HFFc6 (cell line): ENCODE results near the gene PIN1. TPM values are rescaled to one million over a fixed set of nuclear protein-coding genes. Genes with fewer than 3 reads are reported as not detected.
"Not testable (repeated sequence)": the region's sequence is repeated elsewhere in the genome, so short reads cannot be mapped to it uniquely, and the experiment has no call there.

Experiments
- DNase-seq: peaks from one replicate; pipeline ENCODE4 v3.0.0-alpha.2; 2018
- H3K27ac Mint-ChIP-seq: 2 replicates; pipeline ENCODE4 v1.8.0; 2020; ENCODE audit warnings: mild to moderate bottlenecking, mixed read lengths
- H3K27me3 Mint-ChIP-seq: 2 replicates; pipeline ENCODE4 v1.8.0; 2021; ENCODE audit warnings: mild to moderate bottlenecking, moderate library complexity, mixed read lengths; ENCODE audit not compliant: insufficient read depth
- H3K36me3 Mint-ChIP-seq: 2 replicates; pipeline ENCODE4 v1.8.0; 2021; ENCODE audit warnings: low read depth, mixed read lengths
- H3K4me1 Mint-ChIP-seq: 2 replicates; pipeline ENCODE4 v1.8.0; 2020; ENCODE audit warnings: low read depth, mixed read lengths
- H3K4me3 Mint-ChIP-seq: 2 replicates; pipeline ENCODE4 v1.8.0; 2020; ENCODE audit warnings: mild to moderate bottlenecking, moderate library complexity, mixed read lengths
- H3K9me3 Mint-ChIP-seq: 2 replicates; pipeline ENCODE4 v1.8.0; 2020; ENCODE audit warnings: mild to moderate bottlenecking, mixed read lengths
- total RNA-seq, 6 experiments: library from RNA; stranded (reverse); fragmentation: NEBNext Ultra II Directional; extraction: Animal tissue kit (Norgen Biotek cat#: 25700); gene quantifications; 2 replicates in 1 of 6; 3 replicates in 5 of 6; pipeline ENCODE4 v1.2.3, GENCODE V29; 2021
- TF ChIP-seq, protein P1 (sequence below): fragments of 200-600 bp; sonication (generic); IDR thresholded peaks from 2 replicates; pipeline ENCODE4 v1.5.0; 2021; ENCODE audit warnings: antibody characterized with exemption, mild to moderate bottlenecking

PIN1 gene
- total RNA-seq, 6 experiments from 2014 or later = 113 to 153 (median 120) TPM

DNA sequence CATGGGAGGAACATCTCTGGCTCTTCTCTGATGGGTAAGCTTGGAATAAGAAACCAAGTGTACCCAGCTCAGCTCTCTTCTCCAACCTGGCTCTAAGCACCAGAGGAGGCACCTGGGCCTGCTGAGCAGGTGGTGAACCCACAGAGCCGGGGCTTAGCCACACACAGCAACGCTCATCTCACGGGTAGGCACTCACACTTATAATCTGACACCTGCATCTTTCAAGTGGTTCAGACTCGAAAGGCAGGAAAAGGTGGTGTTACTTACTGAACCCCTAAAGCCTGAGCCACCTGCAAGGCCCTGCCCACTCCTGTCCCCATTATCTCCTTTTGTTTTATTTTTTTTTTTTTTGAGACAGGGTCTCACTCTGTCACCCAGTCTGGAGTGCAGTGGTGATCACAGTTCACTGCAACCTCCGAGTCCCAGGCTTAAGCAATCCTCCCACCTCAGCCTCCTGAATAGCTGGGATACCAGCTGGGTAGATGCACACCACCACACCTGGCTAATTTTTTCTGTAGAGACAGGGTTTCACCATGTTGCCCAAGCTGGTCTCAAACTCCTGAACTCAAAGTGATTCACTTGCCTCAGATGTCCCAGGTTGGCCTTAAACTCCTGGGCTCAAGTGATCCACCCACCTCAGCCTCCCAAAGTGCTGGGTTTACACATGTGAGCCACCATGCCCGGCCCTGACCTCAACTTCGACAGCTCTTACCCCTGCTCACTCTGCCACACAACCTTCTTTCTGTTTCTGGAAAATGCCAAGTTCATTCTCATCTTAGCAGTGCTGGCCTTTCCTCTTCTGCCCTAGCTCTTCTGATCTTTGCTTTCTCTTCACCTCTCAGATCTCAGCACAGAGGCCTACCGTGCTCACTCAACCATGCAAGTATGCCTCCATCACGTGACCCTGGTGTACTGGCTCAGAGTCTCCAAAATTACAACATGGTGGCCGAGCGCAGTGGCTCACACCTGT lies 26.0 kb upstream of the PIN1 start:
- no peaks in the 10 kb centered on the region for H3K4me1 Mint-ChIP-seq
- no peaks in the 10 kb centered on the region for H3K9me3 Mint-ChIP-seq
- TF ChIP-seq, protein P1, sequence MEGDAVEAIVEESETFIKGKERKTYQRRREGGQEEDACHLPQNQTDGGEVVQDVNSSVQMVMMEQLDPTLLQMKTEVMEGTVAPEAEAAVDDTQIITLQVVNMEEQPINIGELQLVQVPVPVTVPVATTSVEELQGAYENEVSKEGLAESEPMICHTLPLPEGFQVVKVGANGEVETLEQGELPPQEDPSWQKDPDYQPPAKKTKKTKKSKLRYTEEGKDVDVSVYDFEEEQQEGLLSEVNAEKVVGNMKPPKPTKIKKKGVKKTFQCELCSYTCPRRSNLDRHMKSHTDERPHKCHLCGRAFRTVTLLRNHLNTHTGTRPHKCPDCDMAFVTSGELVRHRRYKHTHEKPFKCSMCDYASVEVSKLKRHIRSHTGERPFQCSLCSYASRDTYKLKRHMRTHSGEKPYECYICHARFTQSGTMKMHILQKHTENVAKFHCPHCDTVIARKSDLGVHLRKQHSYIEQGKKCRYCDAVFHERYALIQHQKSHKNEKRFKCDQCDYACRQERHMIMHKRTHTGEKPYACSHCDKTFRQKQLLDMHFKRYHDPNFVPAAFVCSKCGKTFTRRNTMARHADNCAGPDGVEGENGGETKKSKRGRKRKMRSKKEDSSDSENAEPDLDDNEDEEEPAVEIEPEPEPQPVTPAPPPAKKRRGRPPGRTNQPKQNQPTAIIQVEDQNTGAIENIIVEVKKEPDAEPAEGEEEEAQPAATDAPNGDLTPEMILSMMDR = no peak
- H3K36me3 Mint-ChIP-seq = peaks cover 10% of the 10 kb centered on the region
- no peak for DNase-seq
- no peaks in the 10 kb centered on the region; the same call in 1 of the 2 replicates for H3K27me3 Mint-ChIP-seq
- H3K27ac Mint-ChIP-seq = no peak overlapping the region
- no peak overlapping the region for H3K4me3 Mint-ChIP-seq

DNA sequence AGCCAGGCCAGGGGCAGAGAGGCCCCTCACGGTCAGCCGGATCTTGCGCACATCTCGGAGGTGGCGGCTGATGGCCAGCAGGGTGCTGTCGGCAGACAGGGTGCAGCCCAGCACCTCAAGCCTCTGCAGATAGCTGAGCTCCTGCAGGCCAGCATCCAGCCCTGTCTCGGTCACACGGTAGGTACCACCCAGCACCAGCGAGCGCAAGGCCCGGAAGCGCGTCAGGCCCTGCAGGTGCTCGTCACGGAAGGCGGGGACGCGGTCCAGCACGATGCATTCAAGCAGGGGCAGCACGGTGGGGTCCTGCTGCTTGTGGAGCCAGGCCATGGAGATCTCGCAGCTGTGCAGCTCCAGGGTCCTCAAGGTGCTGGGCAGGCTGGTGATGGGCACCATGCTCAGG lies 24.0 kb upstream of the PIN1 start:
- Mint-ChIP-seq H3K27me3 (no peaks in the 10 kb centered on the region; the same call in 1 of the 2 replicates), H3K27ac (no peak overlapping the region), H3K36me3 (peaks cover 16% of the 10 kb centered on the region), H3K4me1 (no peaks in the 10 kb centered on the region; the same call in 1 of the 2 replicates), H3K4me3 (no peak overlapping the region), H3K9me3 (no peaks in the 10 kb centered on the region)
- no peak for DNase-seq
- TF ChIP-seq, protein P1 = no peak

DNA sequence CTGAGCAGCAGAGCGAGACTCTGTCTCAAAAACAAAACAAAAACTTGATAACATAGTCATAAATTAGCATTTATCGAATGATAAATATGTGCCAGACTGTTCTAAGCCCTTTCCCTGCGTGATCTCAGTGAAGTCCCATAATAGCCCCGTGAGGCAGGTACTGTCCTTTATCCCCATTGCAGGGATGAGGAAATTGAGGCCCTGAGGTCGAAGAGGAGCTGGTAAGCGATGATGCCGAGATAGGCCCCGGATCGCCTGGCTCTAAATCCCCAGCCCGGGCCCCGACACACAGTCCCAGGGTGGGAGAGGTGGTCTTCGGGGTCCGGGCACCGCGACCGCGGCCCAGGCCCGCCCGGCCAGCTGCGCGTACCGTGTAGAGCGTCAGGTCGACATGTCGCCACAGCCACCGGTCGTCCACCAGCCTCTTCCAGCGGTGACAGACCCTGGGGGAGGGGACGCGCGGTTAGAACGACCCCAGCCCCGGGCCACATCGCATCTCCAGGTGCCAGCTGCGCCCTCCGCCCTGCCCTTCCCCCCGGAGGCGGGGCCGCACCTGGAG lies 16.9 kb upstream of the PIN1 start:
- Mint-ChIP-seq H3K36me3 (peaks cover 21% of the 10 kb centered on the region), H3K4me1 (peaks cover 27% of the 10 kb centered on the region), H3K4me3 (peak overlapping the region; percentile 94)

DNA sequence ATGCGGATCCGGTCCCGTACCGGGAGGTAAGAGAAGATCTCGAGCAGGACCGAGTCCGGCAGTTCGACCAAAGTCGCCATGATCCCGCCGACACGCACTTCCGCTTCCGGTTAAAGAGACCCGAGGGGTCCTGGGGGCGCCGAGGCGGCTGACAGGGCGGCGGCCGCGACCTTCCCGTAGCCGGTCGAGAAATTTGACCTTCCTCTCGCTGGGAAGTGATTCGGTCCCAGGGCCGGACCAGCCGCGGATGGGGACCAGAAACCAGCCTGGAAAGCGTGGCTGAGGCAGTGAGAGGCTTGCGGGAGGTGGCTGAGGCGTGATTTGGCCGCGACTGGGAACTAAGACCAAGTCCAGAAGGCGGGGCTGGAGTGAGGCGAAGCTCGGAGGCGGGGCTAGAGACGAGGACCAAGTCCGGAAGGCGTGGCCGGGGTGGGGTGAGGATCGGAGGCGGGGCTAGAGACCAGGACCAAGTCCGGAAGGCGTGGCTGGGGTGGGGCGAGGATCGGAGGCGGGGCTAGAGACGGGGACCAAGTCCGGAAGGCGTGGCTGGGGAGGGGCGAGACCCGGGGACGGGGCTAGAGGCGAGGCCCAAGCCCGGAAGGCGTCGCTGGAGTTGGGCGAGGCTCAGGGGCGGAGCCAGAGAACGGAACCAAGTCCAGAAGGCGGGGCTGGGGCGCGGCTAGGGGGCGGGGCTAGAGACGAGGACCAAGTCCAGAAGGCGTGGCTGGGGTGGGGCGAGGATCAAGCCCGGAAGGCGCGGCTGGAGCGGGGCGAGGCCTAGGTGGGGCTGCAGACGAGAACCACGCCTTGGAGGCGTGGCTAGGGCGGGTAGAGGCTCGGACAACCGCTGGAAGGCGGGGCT lies 16.2 kb upstream of the PIN1 start, which contains the start of gene FBXL12:
Gene FBXL12 (minus strand): TSS at position 346 of the 862 bp plus-strand sequence. CDS start 266 bp downstream, at position 80.
- DNase-seq = peak; percentile 99

More for the DNA sequence above, 16.9 kb upstream of the PIN1 start:
- no peak for DNase-seq
- Mint-ChIP-seq H3K27ac (peak overlapping the region; percentile 95), H3K9me3 (no peaks in the 10 kb centered on the region), H3K27me3 (peaks cover 1% of the 10 kb centered on the region)
- TF ChIP-seq, protein P1 = no peak

DNA sequence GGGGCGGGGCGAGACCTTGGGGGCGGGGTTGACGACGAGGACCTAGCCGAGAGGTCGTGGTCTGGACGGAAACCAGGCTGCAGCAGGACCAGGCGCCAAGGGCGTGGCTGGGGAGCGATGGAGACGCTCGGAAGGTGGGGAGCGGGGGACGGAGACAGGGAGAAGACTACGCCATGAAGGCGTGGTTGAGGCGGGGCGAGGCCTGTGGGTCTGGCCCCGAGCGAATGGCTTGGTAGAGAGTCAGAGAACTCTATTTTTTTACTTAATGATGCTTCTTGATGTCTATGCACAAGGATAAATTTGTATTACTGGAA lies 15.6 kb upstream of the PIN1 start:
- DNase-seq = no peak
- Mint-ChIP-seq H3K27ac (peak overlapping the region; percentile 95), H3K36me3 (peaks cover 17% of the 10 kb centered on the region), H3K4me1 (peaks cover 27% of the 10 kb centered on the region), H3K4me3 (peak overlapping the region; percentile 83), H3K27me3 (peaks cover 1% of the 10 kb centered on the region), H3K9me3 (no peaks in the 10 kb centered on the region)
- TF ChIP-seq, protein P1 = no peak

More for the DNA sequence above, 16.2 kb upstream of the PIN1 start, which contains the start of gene FBXL12:
- Mint-ChIP-seq H3K4me1 (peaks cover 27% of the 10 kb centered on the region), H3K36me3 (peaks cover 18% of the 10 kb centered on the region), H3K9me3 (no peaks in the 10 kb centered on the region), H3K4me3 (peak within 1 kb of the TSS; percentile 94), H3K27ac (peak within 1 kb of the TSS; percentile 95), H3K27me3 (peaks cover 1% of the 10 kb centered on the region)
- TF ChIP-seq, protein P1 = no peak

DNA sequence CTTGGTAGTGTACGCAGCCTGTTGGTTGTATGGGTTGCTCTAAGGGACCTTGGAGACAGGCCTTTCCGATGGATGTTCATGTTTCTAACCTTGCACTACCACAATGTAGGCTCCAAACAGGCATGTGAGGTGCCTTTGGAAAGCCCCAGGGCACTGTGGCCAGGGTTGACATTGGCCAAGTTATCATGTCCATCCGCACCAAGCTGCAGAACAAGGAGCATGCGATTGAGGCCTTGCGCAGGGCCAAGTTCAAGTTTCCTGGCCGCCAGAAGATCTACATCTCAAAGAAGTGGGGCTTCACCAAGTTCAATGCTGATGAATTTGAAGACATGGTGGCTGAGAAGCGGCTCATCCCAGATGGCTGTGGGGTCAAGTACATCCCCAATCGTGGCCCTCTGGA lies 15.1 kb upstream of the PIN1 start:
- peaks cover 12% of the 10 kb centered on the region for H3K36me3 Mint-ChIP-seq
- H3K9me3 Mint-ChIP-seq, DNase-seq, H3K27me3 Mint-ChIP-seq: not testable (repeated sequence)
- peaks cover 27% of the 10 kb centered on the region for H3K4me1 Mint-ChIP-seq
- H3K4me3 Mint-ChIP-seq = peak overlapping the region; percentile 83
- peak overlapping the region; percentile 95; the same call in 1 of the 2 replicates for H3K27ac Mint-ChIP-seq
